ENCODE results near the gene MRPS27.

DNA sequence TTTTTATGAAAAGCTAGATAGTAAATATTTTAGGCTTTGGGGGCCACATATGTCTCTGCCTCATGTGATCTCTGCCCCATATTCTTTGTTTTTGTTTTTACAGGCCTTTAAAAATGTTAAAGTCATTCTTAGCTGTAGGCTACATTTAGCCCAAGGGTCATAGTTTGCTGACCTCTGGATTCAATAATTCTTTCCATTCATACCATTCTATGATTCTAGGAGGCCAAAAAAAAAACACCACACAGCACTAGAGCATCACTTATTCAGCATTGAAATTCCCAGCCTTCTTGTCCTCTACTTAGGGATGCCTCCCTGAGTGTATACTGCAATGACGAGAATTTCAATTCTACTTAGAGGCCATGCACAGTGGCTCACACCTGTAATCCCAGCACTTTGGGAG is 17.1 kb upstream of the MRPS27 start:
- TF ChIP-seq, protein P1, sequence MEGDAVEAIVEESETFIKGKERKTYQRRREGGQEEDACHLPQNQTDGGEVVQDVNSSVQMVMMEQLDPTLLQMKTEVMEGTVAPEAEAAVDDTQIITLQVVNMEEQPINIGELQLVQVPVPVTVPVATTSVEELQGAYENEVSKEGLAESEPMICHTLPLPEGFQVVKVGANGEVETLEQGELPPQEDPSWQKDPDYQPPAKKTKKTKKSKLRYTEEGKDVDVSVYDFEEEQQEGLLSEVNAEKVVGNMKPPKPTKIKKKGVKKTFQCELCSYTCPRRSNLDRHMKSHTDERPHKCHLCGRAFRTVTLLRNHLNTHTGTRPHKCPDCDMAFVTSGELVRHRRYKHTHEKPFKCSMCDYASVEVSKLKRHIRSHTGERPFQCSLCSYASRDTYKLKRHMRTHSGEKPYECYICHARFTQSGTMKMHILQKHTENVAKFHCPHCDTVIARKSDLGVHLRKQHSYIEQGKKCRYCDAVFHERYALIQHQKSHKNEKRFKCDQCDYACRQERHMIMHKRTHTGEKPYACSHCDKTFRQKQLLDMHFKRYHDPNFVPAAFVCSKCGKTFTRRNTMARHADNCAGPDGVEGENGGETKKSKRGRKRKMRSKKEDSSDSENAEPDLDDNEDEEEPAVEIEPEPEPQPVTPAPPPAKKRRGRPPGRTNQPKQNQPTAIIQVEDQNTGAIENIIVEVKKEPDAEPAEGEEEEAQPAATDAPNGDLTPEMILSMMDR (IDR thresholded peaks at IDR 0.05), result no peak
- no peak for TF ChIP-seq POLR2A (IDR thresholded peaks at IDR 0.05)
